Uterus (tissue), 4 donors: ENCODE results near the gene TSHZ2. TPM values are rescaled to one million over a fixed set of nuclear protein-coding genes. Genes with fewer than 3 reads are reported as not detected.

Experiments used
- DNase-seq, 2 donors: peaks; one replicate each; pipeline ENCODE4 v3.0.0-alpha.2; 2019 to 2020
- H3K27ac ChIP-seq, 2 donors: fragments of 200-600 bp; sonication (generic); 1 replicate in 1 of 2; 2 replicates in 1 of 2; pipeline ENCODE4 v1.5.1; 2016 to 2018
- H3K27me3 ChIP-seq, 2 donors: fragments of 200-600 bp; sonication (generic); one replicate each; pipeline ENCODE4 v1.5.1; 2018 to 2019; ENCODE audit warnings: control low read depth in 1 of 2
- H3K36me3 ChIP-seq, 2 donors: fragments of 200-600 bp; sonication (generic); one replicate each; pipeline ENCODE4 v1.5.1; 2019; ENCODE audit warnings: control low read depth in 1 of 2
- H3K4me1 ChIP-seq, 2 donors: fragments of 200-600 bp; sonication (generic); one replicate each; pipeline ENCODE4 v1.5.1; 2018 to 2019; ENCODE audit warnings: control low read depth in 1 of 2
- H3K4me3 ChIP-seq, 2 donors: fragments of 200-600 bp; sonication (generic); 1 replicate in 1 of 2; 2 replicates in 1 of 2; pipeline ENCODE4 v1.5.1; 2018 to 2019; ENCODE audit warnings: mild to moderate bottlenecking in 1 of 2
- H3K9me3 ChIP-seq, 2 donors: fragments of 200-600 bp; sonication (generic); one replicate each; pipeline ENCODE4 v1.5.1; 2019; ENCODE audit warnings: control low read depth in 1 of 2
- POLR2A ChIP-seq, 2 donors: fragments of 450-650 bp; IDR thresholded peaks; one replicate each; pipeline ENCODE4 v1.6.1; 2016; ENCODE audit warnings: antibody characterized with exemption in 2 of 2, mild to moderate bottlenecking in 1 of 2, moderate library complexity in 1 of 2
- intact Hi-C: fragments of 100-400 bp; cut with DNase I; formaldehyde crosslinking; loops from one replicate; pipeline ENCODE4 v1.15.1; 2023; ENCODE audit warnings: low total_unique reads
- total RNA-seq, 4 donors: library from RNA; depleted of rRNA in 3 of 4; stranded (reverse); fragments of >200 nt in 3 of 4; gene quantifications; one replicate each; pipeline versions ENCODE4 v1.1.0 to v1.2.4, GENCODE V29; 2014 to 2023
- TF ChIP-seq, protein P1 (sequence below), 4 experiments: fragments of 200-600 bp in 2 of 4; fragments of 450-650 bp in 2 of 4; sonication (generic) in 2 of 4; IDR thresholded peaks; one replicate each; pipeline ENCODE4 v1.5.1; 2016 to 2019; ENCODE audit warnings: antibody characterized with exemption in 4 of 4, mild to moderate bottlenecking in 2 of 4, moderate library complexity in 1 of 4
- donor health status: DM: yes; HTN: yes; CAD: no.

The TSHZ2 gene
- total RNA-seq, 4 donors from 2014 or later = 22.0 to 50.1 (median 33.1) TPM

DNA sequence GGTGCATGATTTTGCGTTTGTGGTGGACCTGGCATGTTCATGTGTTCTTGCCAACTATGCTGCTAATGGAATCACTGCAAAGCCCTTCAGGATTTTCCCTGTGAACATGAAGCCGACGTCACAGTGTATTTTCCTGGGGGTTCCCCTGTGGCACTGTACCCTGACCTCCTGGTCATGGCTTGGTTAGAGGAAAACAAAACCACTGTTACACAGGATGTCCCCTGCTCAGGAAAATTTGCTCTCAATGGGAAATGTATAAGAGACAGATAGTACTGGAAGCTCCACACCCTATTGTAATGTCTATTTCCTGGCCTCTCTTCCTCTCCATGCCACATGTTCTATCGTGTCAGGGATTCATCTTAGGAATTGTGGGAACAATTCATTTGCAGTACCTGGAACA is 19.7 kb downstream of the TSHZ2 start:
- DNase-seq = peak in 1 of 2 donors; percentile 36
- Histone ChIP-seq H3K4me3 (no peak overlapping the region), H3K27ac (peak overlapping the region; percentile 48 to 77), H3K4me1 (peaks cover 0 to 8% of the 10 kb centered on the region in 2 donors), H3K9me3 (no peaks in the 10 kb centered on the region), H3K36me3 (no peaks in the 10 kb centered on the region), H3K27me3 (no peaks in the 10 kb centered on the region)
- intact Hi-C loops = no loop called here
- TF ChIP-seq, protein P1, sequence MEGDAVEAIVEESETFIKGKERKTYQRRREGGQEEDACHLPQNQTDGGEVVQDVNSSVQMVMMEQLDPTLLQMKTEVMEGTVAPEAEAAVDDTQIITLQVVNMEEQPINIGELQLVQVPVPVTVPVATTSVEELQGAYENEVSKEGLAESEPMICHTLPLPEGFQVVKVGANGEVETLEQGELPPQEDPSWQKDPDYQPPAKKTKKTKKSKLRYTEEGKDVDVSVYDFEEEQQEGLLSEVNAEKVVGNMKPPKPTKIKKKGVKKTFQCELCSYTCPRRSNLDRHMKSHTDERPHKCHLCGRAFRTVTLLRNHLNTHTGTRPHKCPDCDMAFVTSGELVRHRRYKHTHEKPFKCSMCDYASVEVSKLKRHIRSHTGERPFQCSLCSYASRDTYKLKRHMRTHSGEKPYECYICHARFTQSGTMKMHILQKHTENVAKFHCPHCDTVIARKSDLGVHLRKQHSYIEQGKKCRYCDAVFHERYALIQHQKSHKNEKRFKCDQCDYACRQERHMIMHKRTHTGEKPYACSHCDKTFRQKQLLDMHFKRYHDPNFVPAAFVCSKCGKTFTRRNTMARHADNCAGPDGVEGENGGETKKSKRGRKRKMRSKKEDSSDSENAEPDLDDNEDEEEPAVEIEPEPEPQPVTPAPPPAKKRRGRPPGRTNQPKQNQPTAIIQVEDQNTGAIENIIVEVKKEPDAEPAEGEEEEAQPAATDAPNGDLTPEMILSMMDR (IDR thresholded peaks at IDR 0.05) = no peak
- TF ChIP-seq POLR2A (IDR thresholded peaks at IDR 0.05) = no peak

DNA sequence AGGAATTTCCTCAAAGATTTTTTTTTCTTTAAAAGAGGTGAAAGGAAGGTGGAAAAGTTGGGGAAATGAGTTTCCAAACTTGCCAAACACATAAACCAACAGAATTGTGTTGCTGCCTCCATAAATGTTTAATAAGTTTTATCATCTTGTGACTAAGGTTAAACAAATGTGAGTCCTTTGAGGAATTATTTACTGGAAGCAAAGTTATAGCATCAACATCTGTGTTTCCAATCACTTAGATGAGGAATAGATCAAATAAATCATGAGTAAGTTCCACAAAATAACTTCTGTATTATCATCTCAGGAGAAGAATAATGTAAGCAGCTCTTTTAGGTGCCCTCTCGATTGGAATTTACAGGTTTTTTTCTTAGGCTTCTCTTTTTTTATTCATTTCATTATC is 20.5 kb downstream of the TSHZ2 start:
- TF ChIP-seq, protein P1 (IDR thresholded peaks at IDR 0.05) = no peak
- TF ChIP-seq POLR2A (IDR thresholded peaks at IDR 0.05) = no peak
- no peak overlapping the region for H3K4me3 ChIP-seq
- H3K27me3 ChIP-seq = no peaks in the 10 kb centered on the region
- H3K4me1 ChIP-seq = peaks cover 0 to 8% of the 10 kb centered on the region in 2 donors
- no peak for DNase-seq
- H3K9me3 ChIP-seq = no peaks in the 10 kb centered on the region
- H3K36me3 ChIP-seq = no peaks in the 10 kb centered on the region
- H3K27ac ChIP-seq = peak overlapping the region; percentile 48 to 77
- intact Hi-C loops = no loop called here

DNA sequence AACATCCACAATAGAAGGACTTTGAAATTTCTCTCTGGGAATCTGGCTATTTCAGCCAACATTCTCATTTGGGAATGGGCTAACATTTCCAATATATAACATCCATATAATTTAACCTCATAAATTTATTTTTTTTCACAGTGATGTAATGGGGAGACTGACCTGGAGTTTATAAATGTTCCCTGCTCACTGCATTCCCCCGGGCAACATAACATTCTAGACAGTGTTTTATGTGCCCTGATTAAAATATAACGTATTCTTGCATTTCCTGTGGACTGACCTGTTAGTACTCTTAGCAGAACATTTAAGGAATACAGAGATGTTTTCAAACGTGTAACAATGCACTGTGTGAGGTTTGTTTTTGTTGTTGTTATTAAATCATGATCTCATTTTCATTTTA is 20.9 kb downstream of the TSHZ2 start:
- intact Hi-C loops = no loop called here
- TF ChIP-seq, protein P1 (IDR thresholded peaks at IDR 0.05) = no peak
- no peak for TF ChIP-seq POLR2A (IDR thresholded peaks at IDR 0.05)
- H3K27ac ChIP-seq = peak overlapping the region; percentile 48 to 77

GRCh38 chr20:52994184-52994970 is 22.2 kb downstream of the TSHZ2 start:
- Histone ChIP-seq H3K27me3 (no peaks in the 10 kb centered on the region), H3K4me3 (no peak overlapping the region), H3K36me3 (no peaks in the 10 kb centered on the region), H3K27ac (peak overlapping the region; percentile 48 to 77), H3K4me1 (peaks cover 0 to 8% of the 10 kb centered on the region in 2 donors), H3K9me3 (no peaks in the 10 kb centered on the region)
- intact Hi-C loops = no loop called here
- no peak for TF ChIP-seq POLR2A (IDR thresholded peaks at IDR 0.05)
- TF ChIP-seq, protein P1 (IDR thresholded peaks at IDR 0.05) = no peak
- no peak for DNase-seq

More for the DNA sequence above, 20.9 kb downstream of the TSHZ2 start:
- DNase-seq = no peak
- H3K9me3 ChIP-seq = no peaks in the 10 kb centered on the region
- H3K4me1 ChIP-seq = peaks cover 0 to 8% of the 10 kb centered on the region in 2 donors
- H3K36me3 ChIP-seq = no peaks in the 10 kb centered on the region
- H3K27me3 ChIP-seq = no peaks in the 10 kb centered on the region
- H3K4me3 ChIP-seq = no peak overlapping the region

- intact Hi-C loops = no loop called here
- H3K4me1 ChIP-seq = peaks cover 0 to 8% of the 10 kb centered on the region in 2 donors
- H3K27me3 ChIP-seq = no peaks in the 10 kb centered on the region
- H3K36me3 ChIP-seq = no peaks in the 10 kb centered on the region
- no peak overlapping the region for H3K4me3 ChIP-seq
- no peaks in the 10 kb centered on the region for H3K9me3 ChIP-seq
- no peak overlapping the region for H3K27ac ChIP-seq
- no peak for DNase-seq
- TF ChIP-seq, protein P1 (IDR thresholded peaks at IDR 0.05) = no peak
- TF ChIP-seq POLR2A (IDR thresholded peaks at IDR 0.05) = no peak
Observed at GRCh38 chr20:52996130-52996529, 24.0 kb downstream of the TSHZ2 start.
